Stimulated activated CD4-positive, alpha-beta T cell treated with anti-CD3 and anti-CD28 coated beads, Interleukin-15, amount 100 ng/mL, for 48 hours (primary cell): ENCODE measurements around the gene WDFY2.
A peak's percentile ranks its signal among the peaks of the same experiment; 100 is the strongest.

Experiments
- DNase-seq, 2 donors: peaks; one replicate each; pipeline ENCODE4 v3.0.0-alpha.2; 2020; ENCODE audit warnings: low read depth in 2 of 2

Gene WDFY2

GRCh38 chr13:51770681-51771417, 186.6 kb downstream of the WDFY2 start:
- DNase-seq = no peak

- no peak for DNase-seq
Measured at GRCh38 chr13:51771418-51772104, 187.3 kb downstream of the WDFY2 start.

GRCh38 chr13:51772105-51772455, 187.8 kb downstream of the WDFY2 start:
- no peak for DNase-seq

GRCh38 chr13:51772781-51773180, 188.5 kb downstream of the WDFY2 start:
- no peak for DNase-seq

GRCh38 chr13:51773515-51773914, 189.3 kb downstream of the WDFY2 start:
- no peak for DNase-seq

GRCh38 chr13:51776179-51776578, 191.9 kb downstream of the WDFY2 start:
- DNase-seq = no peak

GRCh38 chr13:51777921-51778320, 193.7 kb downstream of the WDFY2 start:
- no peak for DNase-seq

- no peak for DNase-seq
Measured at GRCh38 chr13:51778392-51778791, 194.1 kb downstream of the WDFY2 start.

GRCh38 chr13:51780099-51780498, 195.8 kb downstream of the WDFY2 start:
- DNase-seq = no peak

GRCh38 chr13:51781246-51782022, 197.2 kb downstream of the WDFY2 start:
- DNase-seq = no peak

GRCh38 chr13:51782026-51782710, 197.9 kb downstream of the WDFY2 start:
- no peak for DNase-seq

GRCh38 chr13:51783428-51784094, 199.3 kb downstream of the WDFY2 start:
- no peak for DNase-seq

- no peak for DNase-seq
Measured at GRCh38 chr13:51784097-51784496, 199.8 kb downstream of the WDFY2 start.

GRCh38 chr13:51785712-51786424, 201.6 kb downstream of the WDFY2 start:
- DNase-seq = no peak

GRCh38 chr13:51786425-51787265, 202.4 kb downstream of the WDFY2 start:
- no peak for DNase-seq

- peak; percentile 47 to 67 for DNase-seq
Measured at GRCh38 chr13:51793570-51794271, 209.5 kb downstream of the WDFY2 start.

GRCh38 chr13:51794964-51795363, 210.7 kb downstream of the WDFY2 start:
- no peak for DNase-seq

GRCh38 chr13:51795419-51795818, 211.2 kb downstream of the WDFY2 start:
- no peak for DNase-seq

GRCh38 chr13:51796546-51796945, 212.3 kb downstream of the WDFY2 start:
- no peak for DNase-seq
